ENCODE measurements around the gene OR5L1. TPM values are rescaled to one million over a fixed set of nuclear protein-coding genes. Genes with fewer than 3 reads are reported as not detected.

The OR5L1 gene
- total and polyA plus RNA-seq, 3 experiments from 2014 or later: not detected

GRCh38 chr11:55838452-55838851, 27.3 kb downstream of the OR5L1 start, which contains the start of gene OR5D16:
TSS of gene OR5D16 (plus strand) at chr11:55838752. CDS start at chr11:55838752, 0 bp downstream.
- Histone ChIP-seq H3K36me3 (ENCODE audit: insufficient read depth, low read length) (no peaks in the 10 kb centered on the region), H3K27me3 (ENCODE audit: insufficient read depth, low read length, poor library complexity, severe bottlenecking) (no peaks in the 10 kb centered on the region), H3K27ac (ENCODE audit: low read depth, low read length) (no peak within 1 kb of the TSS), H3K4me3 (ENCODE audit: low read length) (no peak within 1 kb of the TSS), H3K4me1 (ENCODE audit: insufficient read depth, low read length) (no peaks in the 10 kb centered on the region), H3K9me3 (ENCODE audit: low read length) (no peaks in the 10 kb centered on the region)
- no peak within 1 kb of the TSS for H3K27ac Mint-ChIP-seq
- no peaks in the 10 kb centered on the region for H3K36me3 Mint-ChIP-seq
- H3K4me3 Mint-ChIP-seq: no peak within 1 kb of the TSS
- no peaks in the 10 kb centered on the region for H3K4me1 Mint-ChIP-seq
- CTCF ChIA-PET: no interaction called here
- no peak for DNase-seq
- POLR2A ChIA-PET: no interaction called here
- H3K27me3 Mint-ChIP-seq: no peaks in the 10 kb centered on the region
- peaks cover 12 to 33% (median 17%) of the 10 kb centered on the region in 5 donors for H3K9me3 Mint-ChIP-seq

GRCh38 chr11:55847453-55847852, 36.3 kb downstream of the OR5L1 start:
- Histone ChIP-seq H3K4me3 (ENCODE audit: low read length) (no peak overlapping the region), H3K4me1 (ENCODE audit: insufficient read depth, low read length) (no peaks in the 10 kb centered on the region), H3K27ac (ENCODE audit: low read depth, low read length) (no peak overlapping the region), H3K36me3 (ENCODE audit: insufficient read depth, low read length) (no peaks in the 10 kb centered on the region), H3K27me3 (ENCODE audit: insufficient read depth, low read length, poor library complexity, severe bottlenecking) (no peaks in the 10 kb centered on the region), H3K9me3 (ENCODE audit: low read length) (no peaks in the 10 kb centered on the region)
- no peak overlapping the region for H3K4me3 Mint-ChIP-seq
- CTCF ChIA-PET: no interaction called here
- H3K9me3 Mint-ChIP-seq: peaks cover 8 to 24% (median 10%) of the 10 kb centered on the region in 5 donors
- no peaks in the 10 kb centered on the region for H3K4me1 Mint-ChIP-seq
- no peak for DNase-seq
- POLR2A ChIA-PET: no interaction called here
- H3K27ac Mint-ChIP-seq: no peak overlapping the region
- no peaks in the 10 kb centered on the region for H3K27me3 Mint-ChIP-seq
- H3K36me3 Mint-ChIP-seq: no peaks in the 10 kb centered on the region

DNA sequence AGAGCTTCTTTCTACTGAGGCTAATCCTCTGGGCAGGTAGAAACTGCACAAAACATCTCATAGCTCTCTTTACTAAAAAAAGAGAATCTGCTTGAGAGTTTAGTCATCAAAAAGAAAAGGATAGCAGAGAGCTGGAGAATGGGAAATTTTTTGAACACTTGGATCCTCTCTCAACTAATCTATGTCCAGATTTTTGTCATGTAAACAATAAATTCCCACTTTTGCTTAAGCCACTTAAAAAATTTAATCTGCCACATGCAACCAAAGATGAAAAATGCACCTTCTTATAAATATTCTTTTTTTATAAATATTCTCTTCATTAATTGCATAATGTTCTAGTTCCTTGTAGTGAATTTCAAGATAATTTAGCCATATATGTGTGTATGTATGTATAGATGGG, 37.9 kb downstream of the OR5L1 start:
- Mint-ChIP-seq H3K36me3 (no peaks in the 10 kb centered on the region), H3K4me1 (no peaks in the 10 kb centered on the region), H3K27ac (no peak overlapping the region), H3K27me3 (no peaks in the 10 kb centered on the region), H3K9me3 (peaks cover 4 to 26% (median 15%) of the 10 kb centered on the region in 5 donors), H3K4me3 (no peak overlapping the region)
- Histone ChIP-seq H3K9me3 (ENCODE audit: low read length) (no peaks in the 10 kb centered on the region), H3K36me3 (ENCODE audit: insufficient read depth, low read length) (no peaks in the 10 kb centered on the region), H3K27ac (ENCODE audit: low read depth, low read length) (no peak overlapping the region), H3K4me3 (ENCODE audit: low read length) (no peak overlapping the region), H3K4me1 (ENCODE audit: insufficient read depth, low read length) (no peaks in the 10 kb centered on the region), H3K27me3 (ENCODE audit: insufficient read depth, low read length, poor library complexity, severe bottlenecking) (no peaks in the 10 kb centered on the region)
- DNase-seq: no peak
- CTCF ChIA-PET: no interaction called here
- POLR2A ChIA-PET: no interaction called here

GRCh38 chr11:55852141-55852540, 41.0 kb downstream of the OR5L1 start:
- no peaks in the 10 kb centered on the region for H3K9me3 ChIP-seq (ENCODE audit: low read length)
- no peaks in the 10 kb centered on the region for H3K4me1 ChIP-seq (ENCODE audit: insufficient read depth, low read length)
- no peak for DNase-seq
- ChIA-PET POLR2A (no interaction called here), CTCF (no interaction called here)
- no peaks in the 10 kb centered on the region for H3K4me1 Mint-ChIP-seq
- no peak overlapping the region for H3K4me3 Mint-ChIP-seq
- no peak overlapping the region for H3K27ac ChIP-seq (ENCODE audit: low read depth, low read length)
- H3K27ac Mint-ChIP-seq: no peak overlapping the region
- no peaks in the 10 kb centered on the region for H3K27me3 Mint-ChIP-seq
- H3K36me3 ChIP-seq (ENCODE audit: insufficient read depth, low read length): no peaks in the 10 kb centered on the region
- H3K9me3 Mint-ChIP-seq: peaks cover 2 to 29% (median 12%) of the 10 kb centered on the region in 5 donors
- no peaks in the 10 kb centered on the region for H3K36me3 Mint-ChIP-seq
- no peak overlapping the region for H3K4me3 ChIP-seq (ENCODE audit: low read length)
- no peaks in the 10 kb centered on the region for H3K27me3 ChIP-seq (ENCODE audit: insufficient read depth, low read length, poor library complexity, severe bottlenecking)

GRCh38 chr11:55854704-55855103, 43.5 kb downstream of the OR5L1 start:
- Histone ChIP-seq H3K4me3 (ENCODE audit: low read length) (no peak overlapping the region), H3K27ac (ENCODE audit: low read depth, low read length) (no peak overlapping the region), H3K27me3 (ENCODE audit: insufficient read depth, low read length, poor library complexity, severe bottlenecking) (no peaks in the 10 kb centered on the region), H3K4me1 (ENCODE audit: insufficient read depth, low read length) (no peaks in the 10 kb centered on the region), H3K9me3 (ENCODE audit: low read length) (no peaks in the 10 kb centered on the region), H3K36me3 (ENCODE audit: insufficient read depth, low read length) (no peaks in the 10 kb centered on the region)
- no peak for DNase-seq
- no peak overlapping the region for H3K4me3 Mint-ChIP-seq
- no peaks in the 10 kb centered on the region for H3K4me1 Mint-ChIP-seq
- H3K27ac Mint-ChIP-seq: no peak overlapping the region
- ChIA-PET CTCF (no interaction called here), POLR2A (no interaction called here)
- H3K9me3 Mint-ChIP-seq: peaks cover 0 to 44% (median 7%) of the 10 kb centered on the region in 5 donors
- no peaks in the 10 kb centered on the region for H3K27me3 Mint-ChIP-seq
- no peaks in the 10 kb centered on the region for H3K36me3 Mint-ChIP-seq

Other genes with a start within 250 kb of the OR5L1 start
- not detected for gene OR4C16, start 239.2 kb upstream of the OR5L1 start, total RNA-seq
- gene OR4C16, start 239.2 kb upstream of the OR5L1 start, polyA plus RNA-seq: not detected
- gene OR4C11, start 203.7 kb upstream of the OR5L1 start, total RNA-seq: not detected
- not detected for gene OR4C11, start 203.7 kb upstream of the OR5L1 start, polyA plus RNA-seq
- gene OR4P4, start 176.3 kb upstream of the OR5L1 start, total RNA-seq: not detected
- not detected for gene OR4P4, start 176.3 kb upstream of the OR5L1 start, polyA plus RNA-seq
- gene OR4S2, start 163.0 kb upstream of the OR5L1 start, total RNA-seq: not detected
- gene OR4S2, start 163.0 kb upstream of the OR5L1 start, polyA plus RNA-seq: not detected
- not detected for gene OR4C6, start 149.2 kb upstream of the OR5L1 start, total RNA-seq
- not detected for gene OR4C6, start 149.2 kb upstream of the OR5L1 start, polyA plus RNA-seq
- not detected for gene OR5D13, start 37.9 kb upstream of the OR5L1 start, total RNA-seq
- not detected for gene OR5D13, start 37.9 kb upstream of the OR5L1 start, polyA plus RNA-seq
- gene OR5D14, start 15.8 kb upstream of the OR5L1 start, total RNA-seq: not detected
- gene OR5D14, start 15.8 kb upstream of the OR5L1 start, polyA plus RNA-seq: not detected
- gene OR5D18, start 8.3 kb downstream of the OR5L1 start, total RNA-seq: not detected
- not detected for gene OR5D18, start 8.3 kb downstream of the OR5L1 start, polyA plus RNA-seq
- not detected for gene OR5L2, start 15.9 kb downstream of the OR5L1 start, total RNA-seq
- not detected for gene OR5L2, start 15.9 kb downstream of the OR5L1 start, polyA plus RNA-seq
- gene OR5D16, start 27.4 kb downstream of the OR5L1 start, total RNA-seq: not detected
- gene OR5D16, start 27.4 kb downstream of the OR5L1 start, polyA plus RNA-seq: not detected
- not detected for gene TRIM51, start 71.9 kb downstream of the OR5L1 start, total RNA-seq
- gene TRIM51, start 71.9 kb downstream of the OR5L1 start, polyA plus RNA-seq: not detected
- gene OR5W2, start 103.2 kb downstream of the OR5L1 start, total RNA-seq: not detected
- not detected for gene OR5W2, start 103.2 kb downstream of the OR5L1 start, polyA plus RNA-seq
- gene OR5I1, start 125.0 kb downstream of the OR5L1 start, total RNA-seq: not detected
- not detected for gene OR5I1, start 125.0 kb downstream of the OR5L1 start, polyA plus RNA-seq
- not detected for gene OR10AG1, start 158.6 kb downstream of the OR5L1 start, total RNA-seq
- not detected for gene OR10AG1, start 158.6 kb downstream of the OR5L1 start, polyA plus RNA-seq
- not detected for gene OR5F1, start 183.3 kb downstream of the OR5L1 start, total RNA-seq
- gene OR5F1, start 183.3 kb downstream of the OR5L1 start, polyA plus RNA-seq: not detected
- gene OR5AS1, start 216.3 kb downstream of the OR5L1 start, total RNA-seq: not detected
- not detected for gene OR5AS1, start 216.3 kb downstream of the OR5L1 start, polyA plus RNA-seq